K562 (cell line): ENCODE data around the gene S100A4. TPM values are rescaled to one million over a fixed set of nuclear protein-coding genes. Genes with fewer than 3 reads are reported as not detected.

Experiments
- ATAC-seq: fragments of 200-7000 bp; cut with Tn5 transposase; 3 replicates; pipeline ENCODE4 v1.9.1; 2020; ENCODE audit warnings: moderate library complexity
- BruUV-seq: library from RNA; stranded (reverse); fragments of 400-500 nt; replicated peaks from 2 replicates; lab custom pipeline; 2021; lab: Mats Ljungman, UMichigan
- CTCF ChIA-PET: fragments of 300-600 bp; formaldehyde crosslinking; extraction: SDS; loops from one replicate; lab custom pipeline; 2021; ENCODE audit warnings: low intra/inter-chr PET ratio; lab: Yijun Ruan, JAX
- POLR2A ChIA-PET: fragments of 300-600, 350-650 bp; sonication (Branson Sonifier 250); formaldehyde crosslinking; extraction: SDS; loops from one replicate; lab custom pipeline; 2021; ENCODE audit warnings: antibody characterized with exemption, inconsistent platforms; lab: Yijun Ruan, JAX
- DNase-seq, 4 experiments: peaks; one replicate each; pipeline versions ENCODE4 v3.0.0 to v3.0.0-alpha.2; 2011 to 2018; ENCODE audit warnings: low spot score in 3 of 4, mixed read lengths in 3 of 4; ENCODE audit errors: extremely low read depth in 1 of 4
- FAIRE-seq: peaks from 2 replicates; lab custom pipeline; 2011; peaks lifted over from hg19 to GRCh38; lab: Jason Lieb, UNC
- H2AFZ ChIP-seq: 2 replicates; pipeline ENCODE4 v1.6.0; 2011; ENCODE audit warnings: low read depth, low read length, control low read depth, inconsistent platforms
- H3K27ac ChIP-seq: fragments of 200-600 bp; 3 replicates; pipeline ENCODE4 v1.8.0; 2011; ENCODE audit warnings: low read depth, mild to moderate bottlenecking, control low read depth, inconsistent platforms, low read length, moderate library complexity, mixed read lengths; ENCODE audit errors: extremely low read depth
- H3K27me3 ChIP-seq, 2 experiments: fragments of 300-600 bp in 1 of 2; 2 replicates in 1 of 2; 3 replicates in 1 of 2; pipeline versions ENCODE4 v1.6.0 to v1.8.0; 2011; ENCODE audit warnings: inconsistent platforms in 2 of 2, low read length in 2 of 2, mild to moderate bottlenecking in 1 of 2, mixed read lengths in 1 of 2, moderate library complexity in 1 of 2; ENCODE audit not compliant: control insufficient read depth in 2 of 2, insufficient read depth in 2 of 2
- H3K36me3 ChIP-seq: fragments of 300-600 bp; 3 replicates; pipeline ENCODE4 v1.8.0; 2011; ENCODE audit warnings: mild to moderate bottlenecking, low read length, inconsistent platforms; ENCODE audit not compliant: control insufficient read depth, insufficient read depth
- H3K4me1 ChIP-seq, 2 experiments: fragments of 200-600 bp in 1 of 2; replicated peaks in 1 of 2; 2 replicates in 1 of 2; 3 replicates in 1 of 2; pipeline versions ENCODE4 v1.5.1 to v1.8.0; 2011; ENCODE audit warnings: inconsistent platforms in 2 of 2, low read length in 2 of 2, mild to moderate bottlenecking in 1 of 2, mixed read lengths in 1 of 2, moderate library complexity in 1 of 2; ENCODE audit not compliant: control insufficient read depth in 2 of 2, insufficient read depth in 2 of 2
- H3K4me2 ChIP-seq: 2 replicates; pipeline ENCODE4 v1.6.1; 2011; ENCODE audit warnings: low read length, control low read depth, inconsistent platforms, mixed read lengths; ENCODE audit not compliant: insufficient read depth
- H3K4me3 ChIP-seq: fragments of 200-600 bp; sonication (generic), shearing (Covaris generic); 2 replicates; pipeline ENCODE4 v1.5.1; 2016; ENCODE audit warnings: control low read depth, inconsistent platforms
- H3K79me2 ChIP-seq: fragments of 200-600 bp; 3 replicates; pipeline ENCODE4 v1.8.0; 2011; ENCODE audit warnings: low read length, inconsistent platforms; ENCODE audit not compliant: control insufficient read depth, insufficient read depth
- H3K9ac ChIP-seq, 2 experiments: 2 replicates each; pipeline versions ENCODE4 v1.6.0 to v1.6.1; 2011; ENCODE audit warnings: low read depth in 2 of 2, low read length in 2 of 2, control low read depth in 1 of 2, inconsistent platforms in 1 of 2, mild to moderate bottlenecking in 1 of 2, mixed read lengths in 1 of 2; ENCODE audit not compliant: insufficient read depth in 1 of 2
- H3K9me1 ChIP-seq: one replicate; pipeline ENCODE4 v1.6.0; 2011; ENCODE audit warnings: inconsistent platforms, mild to moderate bottlenecking, low read length, moderate library complexity; ENCODE audit not compliant: control insufficient read depth, insufficient read depth
- H3K9me3 ChIP-seq: replicated peaks from 2 replicates; pipeline ENCODE4 v1.5.1; 2011; ENCODE audit warnings: low read depth, low read length, inconsistent platforms; ENCODE audit not compliant: control insufficient read depth, insufficient read depth
- H4K20me1 ChIP-seq: replicated peaks from 2 replicates; pipeline ENCODE4 v1.6.1; 2011; ENCODE audit warnings: low read length, inconsistent platforms, mixed read lengths; ENCODE audit not compliant: control insufficient read depth, insufficient read depth
- CBFB ChIP-seq: sonication (generic); formaldehyde crosslinking; IDR thresholded peaks from 2 replicates; pipeline ENCODE4 v1.4.0; 2020; ENCODE audit warnings: mild to moderate bottlenecking, missing genetic modification reagents
- IRF1 ChIP-seq: sonication (generic); formaldehyde crosslinking; IDR thresholded peaks from 2 replicates; pipeline ENCODE4 v1.8.0; 2022; ENCODE audit warnings: missing genetic modification reagents, mild to moderate bottlenecking, borderline replicate concordance
- KLF13 ChIP-seq: fragments of 450-650 bp; IDR thresholded peaks from 2 replicates; pipeline ENCODE4 v1.6.1; 2016; ENCODE audit warnings: missing genetic modification characterization, low read depth, mild to moderate bottlenecking, missing compliant biosample characterization, moderate library complexity, borderline replicate concordance
- MECOM ChIP-seq: fragments of 250-450 bp; sonication (Bioruptor Pico); IDR thresholded peaks from 2 replicates; pipeline ENCODE4 v1.8.0; 2022; ENCODE audit warnings: inconsistent platforms
- MXI1 ChIP-seq: IDR thresholded peaks from 2 replicates; pipeline ENCODE4 v1.6.1; 2011; ENCODE audit warnings: low read depth, mild to moderate bottlenecking, improper control_type of control experiment, low read length
- NCOA4 ChIP-seq: fragments of 450-650 bp; IDR thresholded peaks from 2 replicates; pipeline ENCODE4 v1.6.1; 2018; ENCODE audit warnings: mild to moderate bottlenecking; ENCODE audit not compliant: partially characterized antibody
- NR3C1 ChIP-seq: sonication (generic); formaldehyde crosslinking; IDR thresholded peaks from 2 replicates; pipeline ENCODE4 v1.8.1; 2022; ENCODE audit warnings: missing genetic modification reagents
- OTX1 ChIP-seq: fragments of 450-650 bp; formaldehyde crosslinking; IDR thresholded peaks from 2 replicates; pipeline ENCODE4 v1.4.0; 2022; ENCODE audit warnings: mild to moderate bottlenecking
- PPARD ChIP-seq: fragments of 250-450 bp; sonication (Bioruptor Pico); IDR thresholded peaks from 2 replicates; pipeline ENCODE4 v1.8.0; 2022; ENCODE audit warnings: inconsistent platforms, mild to moderate bottlenecking, moderate library complexity
- RFX7 ChIP-seq: fragments of 250-450 bp; sonication (Bioruptor Pico); IDR thresholded peaks from 2 replicates; pipeline ENCODE4 v1.5.1; 2021; ENCODE audit warnings: mild to moderate bottlenecking
- U2AF2 ChIP-seq: fragments of 200-400 bp; formaldehyde crosslinking; optimal IDR thresholded peaks from 2 replicates; pipeline ENCODE3; 2017; ENCODE audit warnings: low read depth, mild to moderate bottlenecking, low read length
- ZBTB5 ChIP-seq: fragments of 450-650 bp; IDR thresholded peaks from 2 replicates; pipeline ENCODE4 v1.6.1; 2017; ENCODE audit warnings: antibody characterized with exemption
- ZKSCAN3 ChIP-seq: fragments of 250-450 bp; sonication (Bioruptor Pico); IDR thresholded peaks from 2 replicates; pipeline ENCODE4 v1.4.0; 2020
- ZNF232 ChIP-seq: sonication (generic); formaldehyde crosslinking; IDR thresholded peaks from 2 replicates; pipeline ENCODE4 v1.8.0; 2022; ENCODE audit warnings: mild to moderate bottlenecking, missing genetic modification reagents
- ZNF3 ChIP-seq: fragments of 250-450 bp; sonication (Bioruptor Pico); IDR thresholded peaks from 2 replicates; pipeline ENCODE4 v1.5.0; 2021; ENCODE audit warnings: mild to moderate bottlenecking, moderate library complexity
- ZNF764 ChIP-seq: fragments of 250-450 bp; sonication (Bioruptor Pico); IDR thresholded peaks from 2 replicates; pipeline ENCODE4 v1.4.0; 2020; ENCODE audit warnings: low read depth, mild to moderate bottlenecking, moderate library complexity
- WGBS: fragments of 100-300 bp; shearing (Covaris generic); methylation state at CpG from one replicate; pipeline ENCODE4 v1.1.6; 2016; ENCODE audit warnings: low coverage, mixed read lengths; ENCODE audit not compliant: insufficient coverage; ENCODE audit errors: missing lambda C conversion rate; 5-methylcytosine and 5-hydroxymethylcytosine counted together
- in situ Hi-C: fragments of 300-500 bp; cut with MboI; formaldehyde crosslinking; loops from 4 replicates; pipeline ENCODE4 v1.15.0; 2018; ENCODE audit warnings: inconsistent platforms, mixed read lengths
- intact Hi-C: fragments of 100-400 bp; cut with micrococcal nuclease; formaldehyde crosslinking; loops from 2 replicates; pipeline ENCODE4 v1.14.2; 2022
- polyA plus RNA-seq, 8 experiments: library from polyadenylated mRNA; depleted of rRNA in 4 of 8; stranded (reverse) in 5 of 8; unstranded in 3 of 8; fragments of >200 nt; fragmentation: Nextera tagmentation in 2 of 8; fragmentation: Illumina TruSeq in 1 of 8; extraction: Ambion mirVana in 2 of 8; extraction: Trizol in 1 of 8; gene quantifications; 2 replicates each; pipeline versions ENCODE4 v1.2.1 to v1.2.3, GENCODE V29; 2011 to 2014; ENCODE audit warnings: inconsistent platforms in 1 of 8, missing spikeins in 1 of 8
- total RNA-seq, 7 experiments: library from RNA; depleted of rRNA in 6 of 7; stranded (reverse); fragments of >200 nt in 6 of 7; fragmentation: Illumina TruSeq in 2 of 7; extraction: Trizol in 2 of 7; gene quantifications; 2 replicates each; pipeline versions ENCODE4 v1.2.1 to v1.2.3, GENCODE V29; 2011 to 2021; ENCODE audit warnings: low replicate concordance in 1 of 7

The S100A4 gene
- total and polyA plus RNA-seq, 9 of the 15 experiments (the other 6 are each of a cell fraction or from before 2014, with no cell fraction given): 3.7 to 20.1 (median 11.2) TPM

GRCh38 chr1:153570874-153571273 lies 25.3 kb upstream of the S100A4 start:
- in situ Hi-C loops (no loop called here), intact Hi-C loops (no loop called here)
- WGBS: 61% methylated on average over 4 of the region's 5 CpGs
- ChIA-PET CTCF (interaction anchor here (0.8 to 1.1 kb wide), 2 partner anchors 38 to 60 kb away, joined by 3 read pairs; no protein-coding TSS in a partner anchor), POLR2A (interaction anchor here (1.0 kb wide), 1 partner anchor 53 kb away, joined by 5 read pairs; no protein-coding TSS in a partner anchor)
- no TSS peak for BruUV-seq
- Histone ChIP-seq H3K36me3 (no peaks in the 10 kb centered on the region), H3K27ac (no peak overlapping the region), H3K9ac (no peak overlapping the region), H2AFZ (no peak overlapping the region), H3K27me3 (no peaks in the 10 kb centered on the region), H3K4me1 (peaks cover 32% of the 10 kb centered on the region in 2 experiments), H3K9me3 (no peaks in the 10 kb centered on the region), H3K79me2 (no peaks in the 10 kb centered on the region), H4K20me1 (no peaks in the 10 kb centered on the region), H3K9me1 (peaks cover 3% of the 10 kb centered on the region), H3K4me3 (no peak overlapping the region), H3K4me2 (no peak overlapping the region)
- ATAC-seq (no peak), DNase-seq (no peak), FAIRE-seq (no peak)
- TF ChIP-seq U2AF2: no peak
- TF ChIP-seq KLF13 (tag): no peak
- TF ChIP-seq NCOA4: no peak
- TF ChIP-seq IRF1 (CRISPR knock-in tag): no peak
- no peak for TF ChIP-seq NR3C1
- no peak for TF ChIP-seq CBFB (CRISPR knock-in tag)
- no peak for TF ChIP-seq ZNF764 (CRISPR knock-in tag)
- no peak for TF ChIP-seq PPARD
- no peak for TF ChIP-seq MXI1
- no peak for TF ChIP-seq ZNF3 (CRISPR knock-in tag)
- no peak for TF ChIP-seq OTX1 (CRISPR knock-in tag)
- TF ChIP-seq ZNF232 (CRISPR knock-in tag): no peak
- TF ChIP-seq MECOM (CRISPR knock-in tag): no peak
- TF ChIP-seq ZKSCAN3: no peak
- TF ChIP-seq RFX7: no peak
- no peak for TF ChIP-seq ZBTB5
